Effector memory CD8-positive, alpha-beta T cell (primary cell): Measurements from ENCODE around the gene PLAAT4.
"Not testable (repeated sequence)": the region's sequence is repeated elsewhere in the genome, so short reads cannot be mapped to it uniquely, and the experiment has no call there.

Experiments
- ATAC-seq: fragments of 150-1000 bp; cut with Tn5 transposase; replicated peaks from 2 replicates; pipeline ENCODE4 v1.10.0; 2021; ENCODE audit warnings: mild to moderate bottlenecking, moderate library complexity
- DNase-seq, 3 experiments: peaks; one replicate each; pipeline ENCODE4 v3.0.0; 2021
- H3K27ac Mint-ChIP-seq, 2 donors: one replicate each; pipeline ENCODE4 v1.8.0; 2022; ENCODE audit warnings: mild to moderate bottlenecking in 2 of 2, mixed read lengths in 2 of 2, moderate library complexity in 2 of 2
- H3K27me3 Mint-ChIP-seq, 2 donors: one replicate each; pipeline ENCODE4 v1.8.0; 2022; ENCODE audit warnings: mixed read lengths in 2 of 2
- H3K36me3 Mint-ChIP-seq: one replicate; pipeline ENCODE4 v1.8.0; 2022; ENCODE audit warnings: mild to moderate bottlenecking, moderate library complexity, mixed read lengths; ENCODE audit not compliant: insufficient read depth
- H3K4me1 Mint-ChIP-seq, 2 donors: one replicate each; pipeline ENCODE4 v1.8.0; 2022; ENCODE audit warnings: low read depth in 2 of 2, mixed read lengths in 2 of 2
- H3K4me3 Mint-ChIP-seq, 2 donors: one replicate each; pipeline ENCODE4 v1.8.0; 2022; ENCODE audit warnings: mild to moderate bottlenecking in 2 of 2, mixed read lengths in 2 of 2, moderate library complexity in 2 of 2
- H3K9me3 Mint-ChIP-seq, 2 donors: one replicate each; pipeline ENCODE4 v1.8.0; 2022; ENCODE audit warnings: mixed read lengths in 2 of 2

Gene PLAAT4

GRCh38 chr11:63573881-63574855, 37.6 kb downstream of the PLAAT4 start:
- no peaks in the 10 kb centered on the region for H3K27me3 Mint-ChIP-seq
- H3K9me3 Mint-ChIP-seq = no peaks in the 10 kb centered on the region
- peaks cover 17 to 36% of the 10 kb centered on the region in 2 donors for H3K4me1 Mint-ChIP-seq
- peak overlapping the region; percentile 90 to 95 for H3K27ac Mint-ChIP-seq
- peak in 1 of 3 experiments; percentile 26 for DNase-seq
- peak; percentile 85 for ATAC-seq
- H3K36me3 Mint-ChIP-seq = peaks cover 7% of the 10 kb centered on the region
- H3K4me3 Mint-ChIP-seq = peak overlapping the region; percentile 72 to 81

GRCh38 chr11:63574856-63575602, 38.4 kb downstream of the PLAAT4 start:
- Mint-ChIP-seq H3K36me3 (peaks cover 7% of the 10 kb centered on the region), H3K4me1 (peaks cover 17 to 29% of the 10 kb centered on the region in 2 donors)

GRCh38 chr11:63578882-63579281, 42.3 kb downstream of the PLAAT4 start:
- H3K27me3 Mint-ChIP-seq, H3K4me3 Mint-ChIP-seq, DNase-seq, H3K9me3 Mint-ChIP-seq, ATAC-seq, H3K36me3 Mint-ChIP-seq, H3K27ac Mint-ChIP-seq: not testable (repeated sequence)
- peaks cover 30 to 46% of the 10 kb centered on the region in 2 donors for H3K4me1 Mint-ChIP-seq

More at GRCh38 chr11:63574856-63575602, 38.4 kb downstream of the PLAAT4 start:
- H3K4me3 Mint-ChIP-seq = peak overlapping the region; percentile 72 to 81
- DNase-seq = no peak
- no peaks in the 10 kb centered on the region for H3K9me3 Mint-ChIP-seq
- H3K27ac Mint-ChIP-seq = peak overlapping the region; percentile 90 to 95
- ATAC-seq = no peak
- H3K27me3 Mint-ChIP-seq = no peaks in the 10 kb centered on the region

- not testable (repeated sequence) for ATAC-seq, DNase-seq, H3K4me3 Mint-ChIP-seq, H3K9me3 Mint-ChIP-seq, H3K36me3 Mint-ChIP-seq, H3K27me3 Mint-ChIP-seq
- H3K4me1 Mint-ChIP-seq = peaks cover 18 to 29% of the 10 kb centered on the region in 2 donors
- peak overlapping the region in 1 of 2 donors; percentile 92 for H3K27ac Mint-ChIP-seq
These were observed 44.6 kb downstream of the PLAAT4 start for GRCh38 chr11:63581224-63581623.

- ATAC-seq (no peak), DNase-seq (no peak)
- Mint-ChIP-seq H3K27ac (peak overlapping the region; percentile 80 to 92), H3K27me3 (no peaks in the 10 kb centered on the region), H3K36me3 (peaks cover 13% of the 10 kb centered on the region), H3K4me3 (peak overlapping the region; percentile 16 to 62), H3K9me3 (peaks cover 3 to 9% of the 10 kb centered on the region in 2 donors), H3K4me1 (peaks cover 18 to 23% of the 10 kb centered on the region in 2 donors)
These were observed 46.7 kb downstream of the PLAAT4 start for GRCh38 chr11:63583357-63583677.

- Mint-ChIP-seq H3K4me1 (peaks cover 18 to 21% of the 10 kb centered on the region in 2 donors), H3K27me3 (no peaks in the 10 kb centered on the region), H3K27ac (no peak overlapping the region), H3K4me3 (no peak overlapping the region), H3K36me3 (peaks cover 28% of the 10 kb centered on the region), H3K9me3 (peaks cover 2 to 4% of the 10 kb centered on the region in 2 donors)
- no peak for ATAC-seq
- no peak for DNase-seq
These were observed 50.0 kb downstream of the PLAAT4 start for GRCh38 chr11:63586451-63587166.

- DNase-seq = no peak
- Mint-ChIP-seq H3K4me1 (peaks cover 6 to 7% of the 10 kb centered on the region in 2 donors), H3K36me3 (peaks cover 35% of the 10 kb centered on the region), H3K4me3 (no peak overlapping the region), H3K27ac (peak overlapping the region in 1 of 2 donors; percentile 45), H3K27me3 (no peaks in the 10 kb centered on the region), H3K9me3 (no peaks in the 10 kb centered on the region)
- no peak for ATAC-seq
These were observed 52.4 kb downstream of the PLAAT4 start for GRCh38 chr11:63589000-63589399.

- ATAC-seq = no peak
- no peak for DNase-seq
- H3K9me3 Mint-ChIP-seq = no peaks in the 10 kb centered on the region
- H3K4me3 Mint-ChIP-seq = no peak overlapping the region
- peak overlapping the region in 1 of 2 donors; percentile 29 for H3K27ac Mint-ChIP-seq
- H3K4me1 Mint-ChIP-seq = peaks cover 8 to 9% of the 10 kb centered on the region in 2 donors
- no peaks in the 10 kb centered on the region for H3K27me3 Mint-ChIP-seq
- peaks cover 35% of the 10 kb centered on the region for H3K36me3 Mint-ChIP-seq
These were observed 53.6 kb downstream of the PLAAT4 start for GRCh38 chr11:63590024-63590788.

GRCh38 chr11:63592975-63593395, 56.4 kb downstream of the PLAAT4 start:
- peak overlapping the region; percentile 27 to 87 for H3K27ac Mint-ChIP-seq
- H3K4me3 Mint-ChIP-seq = no peak overlapping the region
- no peak for DNase-seq

GRCh38 chr11:63595296-63595695, 58.7 kb downstream of the PLAAT4 start:
- H3K27ac Mint-ChIP-seq = no peak overlapping the region
- no peak for DNase-seq
- H3K27me3 Mint-ChIP-seq = no peaks in the 10 kb centered on the region
- no peak for ATAC-seq
- no peak overlapping the region for H3K4me3 Mint-ChIP-seq
- H3K36me3 Mint-ChIP-seq = peaks cover 37% of the 10 kb centered on the region
- peaks cover 12 to 18% of the 10 kb centered on the region in 2 donors for H3K4me1 Mint-ChIP-seq
- H3K9me3 Mint-ChIP-seq = no peaks in the 10 kb centered on the region

More at GRCh38 chr11:63592975-63593395, 56.4 kb downstream of the PLAAT4 start:
- Mint-ChIP-seq H3K36me3 (peaks cover 47% of the 10 kb centered on the region), H3K27me3 (no peaks in the 10 kb centered on the region), H3K9me3 (no peaks in the 10 kb centered on the region), H3K4me1 (peaks cover 8 to 9% of the 10 kb centered on the region in 2 donors)
- ATAC-seq = no peak
